Measurements from ENCODE around the gene RRAS2.

DNA sequence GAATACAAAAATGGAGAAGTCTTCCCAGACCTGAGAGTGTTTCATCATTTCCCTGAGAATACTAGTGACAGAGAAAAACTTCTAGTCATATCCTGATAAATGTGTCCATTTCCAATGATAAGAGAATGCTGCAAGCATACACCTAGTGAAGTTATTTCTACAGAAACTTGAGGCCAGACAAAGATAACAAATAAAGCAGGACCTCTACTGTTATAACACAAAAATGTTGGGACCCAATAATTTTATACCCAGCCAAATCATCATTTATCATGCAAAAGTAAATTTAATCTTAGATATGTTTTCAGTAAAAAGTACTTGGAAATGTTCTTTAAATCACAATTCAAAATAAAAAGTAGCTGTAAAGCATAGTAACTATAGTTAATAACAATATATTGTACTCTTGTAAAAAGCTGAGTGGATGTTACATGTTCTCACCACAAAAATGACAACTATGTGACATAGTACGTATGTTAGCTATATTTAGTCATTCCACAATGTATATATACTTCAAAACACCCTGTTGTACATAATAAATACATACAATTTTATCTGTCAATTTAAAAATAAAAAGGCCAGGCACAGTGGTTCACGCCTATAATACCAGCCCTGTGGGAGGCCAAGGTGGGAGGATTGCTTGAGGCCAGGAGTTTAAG, 12.6 kb downstream of the RRAS2 start:
- TF ChIP-seq, protein P1, sequence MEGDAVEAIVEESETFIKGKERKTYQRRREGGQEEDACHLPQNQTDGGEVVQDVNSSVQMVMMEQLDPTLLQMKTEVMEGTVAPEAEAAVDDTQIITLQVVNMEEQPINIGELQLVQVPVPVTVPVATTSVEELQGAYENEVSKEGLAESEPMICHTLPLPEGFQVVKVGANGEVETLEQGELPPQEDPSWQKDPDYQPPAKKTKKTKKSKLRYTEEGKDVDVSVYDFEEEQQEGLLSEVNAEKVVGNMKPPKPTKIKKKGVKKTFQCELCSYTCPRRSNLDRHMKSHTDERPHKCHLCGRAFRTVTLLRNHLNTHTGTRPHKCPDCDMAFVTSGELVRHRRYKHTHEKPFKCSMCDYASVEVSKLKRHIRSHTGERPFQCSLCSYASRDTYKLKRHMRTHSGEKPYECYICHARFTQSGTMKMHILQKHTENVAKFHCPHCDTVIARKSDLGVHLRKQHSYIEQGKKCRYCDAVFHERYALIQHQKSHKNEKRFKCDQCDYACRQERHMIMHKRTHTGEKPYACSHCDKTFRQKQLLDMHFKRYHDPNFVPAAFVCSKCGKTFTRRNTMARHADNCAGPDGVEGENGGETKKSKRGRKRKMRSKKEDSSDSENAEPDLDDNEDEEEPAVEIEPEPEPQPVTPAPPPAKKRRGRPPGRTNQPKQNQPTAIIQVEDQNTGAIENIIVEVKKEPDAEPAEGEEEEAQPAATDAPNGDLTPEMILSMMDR (conservative IDR thresholded peaks at IDR 0.05; ENCODE audit: low read depth, low read length): no peak
- TF ChIP-seq, protein P2, sequence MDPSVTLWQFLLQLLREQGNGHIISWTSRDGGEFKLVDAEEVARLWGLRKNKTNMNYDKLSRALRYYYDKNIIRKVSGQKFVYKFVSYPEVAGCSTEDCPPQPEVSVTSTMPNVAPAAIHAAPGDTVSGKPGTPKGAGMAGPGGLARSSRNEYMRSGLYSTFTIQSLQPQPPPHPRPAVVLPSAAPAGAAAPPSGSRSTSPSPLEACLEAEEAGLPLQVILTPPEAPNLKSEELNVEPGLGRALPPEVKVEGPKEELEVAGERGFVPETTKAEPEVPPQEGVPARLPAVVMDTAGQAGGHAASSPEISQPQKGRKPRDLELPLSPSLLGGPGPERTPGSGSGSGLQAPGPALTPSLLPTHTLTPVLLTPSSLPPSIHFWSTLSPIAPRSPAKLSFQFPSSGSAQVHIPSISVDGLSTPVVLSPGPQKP (IDR thresholded peaks at IDR 0.05; ENCODE audit: borderline replicate concordance, low read depth, low read length): no peak
- no peak for TF ChIP-seq FOS (IDR thresholded peaks at IDR 0.05; ENCODE audit: low read depth, low read length)
